ENCODE results near the gene HSPA1A. TPM values are rescaled to one million over a fixed set of nuclear protein-coding genes. Genes with fewer than 3 reads are reported as not detected.

The HSPA1A gene
- total RNA-seq, 1 donor, result 132 TPM

- H3K4me3 ChIP-seq (ENCODE audit: low read depth, low read length), result no peak overlapping the region
- TF ChIP-seq CTCF (IDR thresholded peaks at IDR 0.05; ENCODE audit: insufficient read depth, low read depth, low read length), result no peak
- DNase-seq (ENCODE audit: low read depth), result no peak
Observed at GRCh38 chr6:31864818-31865204, 49.5 kb downstream of the HSPA1A start.

GRCh38 chr6:31865205-31866118 lies 50.1 kb downstream of the HSPA1A start:
- no peak overlapping the region for H3K4me3 ChIP-seq (ENCODE audit: low read depth, low read length)
- no peak for DNase-seq (ENCODE audit: low read depth)
- TF ChIP-seq CTCF (IDR thresholded peaks at IDR 0.05; ENCODE audit: insufficient read depth, low read depth, low read length), result no peak

Small RNA genes lying within 50 kb of the gene (small RNA-seq; reads per million reads assigned to genes)
- gene RF00019 (not detected), gene SNORD48 (25.9 reads per million, percentile 94 among the genes with 10 or more reads in this experiment), gene SNORD52 (not detected)

Other genes starting within 250 kb of the HSPA1A start
- not detected in 2 replicates for gene LTA, start 243.3 kb upstream of the HSPA1A start, total RNA-seq
- under 0.01 TPM in 2 replicates for gene TNF, start 240.0 kb upstream of the HSPA1A start, total RNA-seq
- 0.32 TPM in 1 of 2 replicates, not detected in the other for gene LTB, start 233.1 kb upstream of the HSPA1A start, total RNA-seq
- not detected in 2 replicates for gene LST1, start 229.3 kb upstream of the HSPA1A start, total RNA-seq
- gene NCR3, start 222.5 kb upstream of the HSPA1A start, total RNA-seq, result not detected in 2 replicates
- not detected in 2 replicates for gene AIF1, start 200.3 kb upstream of the HSPA1A start, total RNA-seq
- gene PRRC2A, start 194.8 kb upstream of the HSPA1A start, total RNA-seq, result 75.4 and 84.2 TPM in 2 replicates
- 123 and 166 TPM in 2 replicates for gene BAG6, start 162.9 kb upstream of the HSPA1A start, total RNA-seq
- 0.43 and 0.97 TPM in 2 replicates for gene APOM, start 159.6 kb upstream of the HSPA1A start, total RNA-seq
- gene C6orf47, start 154.8 kb upstream of the HSPA1A start, total RNA-seq, result 20.7 and 21.9 TPM in 2 replicates
- gene GPANK1, start 150.5 kb upstream of the HSPA1A start, total RNA-seq, result 16.1 and 20.7 TPM in 2 replicates
- gene CSNK2B, start 149.5 kb upstream of the HSPA1A start, total RNA-seq, result 136 and 144 TPM in 2 replicates
- gene LY6G5B, start 145.6 kb upstream of the HSPA1A start, total RNA-seq, result 3.2 and 3.9 TPM in 2 replicates
- gene LY6G5C, start 134.5 kb upstream of the HSPA1A start, total RNA-seq, result 0.43 and 0.64 TPM in 2 replicates
- 43.2 and 76.0 TPM in 2 replicates for gene ABHD16A, start 112.2 kb upstream of the HSPA1A start, total RNA-seq
- gene LY6G6F, start 108.7 kb upstream of the HSPA1A start, total RNA-seq, result not detected in 2 replicates
- not detected in 2 replicates for gene LY6G6D, start 100.2 kb upstream of the HSPA1A start, total RNA-seq
- gene LY6G6C, start 93.8 kb upstream of the HSPA1A start, total RNA-seq, result not detected in 2 replicates
- not detected in 2 replicates for gene MPIG6B, start 92.2 kb upstream of the HSPA1A start, total RNA-seq
- 60.5 and 68.0 TPM in 2 replicates for gene DDAH2, start 86.2 kb upstream of the HSPA1A start, total RNA-seq
- gene CLIC1, start 79.0 kb upstream of the HSPA1A start, total RNA-seq, result 586 and 701 TPM in 2 replicates
- 9.5 and 13.9 TPM in 2 replicates for gene MSH5, start 75.5 kb upstream of the HSPA1A start, total RNA-seq
- gene SAPCD1, start 52.9 kb upstream of the HSPA1A start, total RNA-seq, result 0.43 and 1.3 TPM in 2 replicates
- under 0.01 TPM in 2 replicates for gene VWA7, start 38.2 kb upstream of the HSPA1A start, total RNA-seq
- gene VARS1, start 19.8 kb upstream of the HSPA1A start, total RNA-seq, result 60.0 and 73.1 TPM in 2 replicates
- 21.6 and 23.7 TPM in 2 replicates for gene LSM2, start 8.6 kb upstream of the HSPA1A start, total RNA-seq
- gene HSPA1L, start 260 bp upstream of the HSPA1A start, total RNA-seq, result 0.86 and 0.97 TPM in 2 replicates
- gene HSPA1B, start 12.2 kb downstream of the HSPA1A start, total RNA-seq, result 84.4 and 148 TPM in 2 replicates
- 70.8 and 77.6 TPM in 2 replicates for gene NEU1, start 47.3 kb downstream of the HSPA1A start, total RNA-seq
- gene SLC44A4, start 63.5 kb downstream of the HSPA1A start, total RNA-seq, result not detected in 2 replicates
- gene EHMT2, start 82.2 kb downstream of the HSPA1A start, total RNA-seq, result 38.0 and 42.7 TPM in 2 replicates
- 1.9 and 3.0 TPM in 2 replicates for gene ZBTB12, start 86.5 kb downstream of the HSPA1A start, total RNA-seq
- gene C2, start 112.2 kb downstream of the HSPA1A start, total RNA-seq, result 1.3 and 2.3 TPM in 2 replicates
- gene CFB, start 130.6 kb downstream of the HSPA1A start, total RNA-seq, result 3.5 and 12.1 TPM in 2 replicates
- 106 and 120 TPM in 2 replicates for gene NELFE, start 143.4 kb downstream of the HSPA1A start, total RNA-seq
- gene SKIC2, start 143.6 kb downstream of the HSPA1A start, total RNA-seq, result 52.2 and 58.9 TPM in 2 replicates
- gene DXO, start 156.6 kb downstream of the HSPA1A start, total RNA-seq, result 14.2 and 21.9 TPM in 2 replicates
- gene C4A, start 166.5 kb downstream of the HSPA1A start, total RNA-seq, result 6.0 and 13.9 TPM in 2 replicates
- 6.8 and 9.9 TPM in 2 replicates for gene C4B, start 199.3 kb downstream of the HSPA1A start, total RNA-seq
- under 0.01 TPM in 2 replicates for gene CYP21A2, start 222.9 kb downstream of the HSPA1A start, total RNA-seq

Measured in fibroblast of villous mesenchyme (primary cell).